ENCODE results near the gene MID2.
"Not testable (repeated sequence)": the region's sequence is repeated elsewhere in the genome, so short reads cannot be mapped to it uniquely, and the experiment has no call there.

The MID2 gene

DNA sequence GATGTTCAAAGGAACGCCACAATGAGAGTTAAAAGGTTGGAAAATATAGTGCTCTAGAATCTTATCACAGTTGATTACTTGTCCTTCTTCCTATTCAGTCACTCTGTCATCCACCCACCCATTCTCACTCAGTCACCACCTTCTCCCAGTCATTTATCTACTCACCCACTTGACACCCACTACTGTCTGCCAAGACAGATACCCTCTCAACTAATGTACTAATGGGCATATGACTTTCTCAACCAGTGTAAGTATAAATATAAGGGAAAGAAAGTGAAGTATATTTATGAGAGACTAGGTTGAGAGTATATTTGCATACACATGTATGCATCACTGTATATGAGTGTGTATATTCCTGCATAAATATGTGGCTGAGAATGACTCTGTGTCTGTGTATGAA, 20.0 kb downstream of the MID2 start:
- peak; percentile 6 to 38 for DNase-seq

DNA sequence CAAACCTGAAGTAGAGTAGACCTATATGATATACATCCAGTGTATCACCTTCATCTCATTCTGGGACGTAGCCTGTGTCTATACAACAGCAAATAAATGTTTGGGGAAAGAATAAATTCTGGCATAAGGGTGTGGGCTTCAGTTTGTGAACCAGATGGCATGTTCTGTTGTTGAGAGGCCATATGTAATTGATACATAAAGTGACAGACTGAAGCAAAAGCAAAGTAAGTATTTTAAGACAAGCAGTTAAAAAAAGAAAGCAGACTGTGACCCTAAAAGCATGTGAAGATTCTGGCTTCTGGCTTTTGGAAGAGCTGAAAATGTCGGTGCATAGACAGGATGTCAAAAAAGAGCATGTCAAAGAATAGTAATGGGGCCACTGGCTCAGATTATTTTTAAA, 22.9 kb downstream of the MID2 start:
- no peak for DNase-seq

DNA sequence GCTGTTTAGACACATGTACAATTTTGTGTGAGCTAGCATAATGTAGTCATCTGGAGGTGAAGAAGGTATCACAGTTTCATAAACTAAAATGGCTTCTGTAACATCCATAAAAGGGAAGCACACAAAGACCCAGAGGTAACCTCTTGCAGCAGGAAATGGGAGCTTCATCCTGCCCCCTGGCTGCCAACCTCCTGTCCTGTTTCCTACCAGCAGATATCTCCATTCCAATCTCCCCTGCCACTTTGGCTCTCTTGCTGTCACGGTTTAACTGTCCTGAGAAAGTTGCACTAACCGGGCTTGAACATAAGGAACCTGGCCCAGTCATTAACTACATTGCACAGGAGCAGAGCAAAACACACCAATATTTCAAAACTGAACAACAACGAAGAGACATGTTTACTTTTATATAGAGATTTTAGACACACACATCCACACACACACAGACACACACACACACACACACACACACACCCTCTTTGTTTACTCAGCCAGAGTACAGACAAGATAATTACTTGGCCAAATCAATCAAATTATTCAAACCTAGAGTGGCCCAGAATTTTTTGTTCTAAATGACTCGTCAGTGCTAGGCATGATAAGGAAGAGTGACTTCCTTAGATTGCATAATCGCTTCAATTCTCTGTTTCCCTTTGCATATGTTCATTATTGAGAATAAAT, 24.2 kb downstream of the MID2 start:
- DNase-seq = no peak

DNA sequence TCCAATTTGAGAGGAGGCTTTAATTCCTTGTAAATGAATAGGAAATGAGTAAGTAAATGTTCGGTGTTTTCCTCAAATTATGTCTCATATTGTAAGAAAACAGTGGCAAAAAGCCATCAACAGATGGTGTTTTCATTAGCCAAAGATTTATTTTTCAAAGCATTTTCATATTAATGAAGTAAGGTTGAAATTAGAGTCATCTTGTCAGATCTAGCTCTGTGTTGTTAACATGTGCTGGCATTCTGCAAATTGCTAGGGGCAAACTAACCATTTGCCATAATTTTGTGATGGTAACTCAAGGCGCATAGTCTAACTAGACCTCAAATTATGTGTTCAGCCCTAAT, 24.7 kb downstream of the MID2 start:
- DNase-seq = no peak

DNA sequence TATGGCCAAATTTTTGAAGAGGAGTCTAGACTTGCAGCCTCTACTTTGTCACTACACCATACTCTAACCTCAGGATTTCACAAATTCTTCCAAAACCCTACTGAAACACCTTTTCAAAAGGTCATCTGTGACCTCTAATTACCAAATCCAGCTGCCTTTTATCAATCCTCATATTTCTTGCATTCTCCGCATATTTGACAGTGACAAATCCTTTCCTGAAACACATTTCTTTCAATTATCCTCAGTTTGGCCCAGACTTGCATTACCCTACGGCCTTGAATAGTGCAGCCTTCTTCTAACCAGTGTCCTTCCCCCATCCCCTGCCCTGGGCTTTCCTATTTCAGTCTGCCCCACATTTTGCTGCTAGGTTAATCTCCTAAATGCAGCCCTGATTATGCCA, 25.5 kb downstream of the MID2 start:
- DNase-seq = no peak

DNA sequence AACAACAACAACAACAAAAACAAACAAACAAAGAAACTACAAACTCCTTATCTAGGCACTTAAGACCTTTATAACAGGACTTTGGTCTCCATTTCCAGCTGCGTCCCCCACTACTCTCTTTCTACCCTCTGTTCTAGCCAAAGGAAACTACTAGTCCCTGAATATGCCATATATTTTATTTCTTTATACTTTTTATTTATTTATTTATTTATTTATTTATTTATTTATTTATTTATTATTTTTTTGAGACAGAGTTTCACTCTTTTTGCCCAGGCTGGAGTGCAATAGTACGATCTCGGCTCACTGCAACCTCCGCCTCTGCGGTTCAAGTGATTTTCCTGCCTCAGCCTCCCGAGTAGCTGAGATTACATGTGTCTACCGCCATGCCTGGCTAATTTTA, 26.0 kb downstream of the MID2 start:
- DNase-seq = not testable (repeated sequence)

DNA sequence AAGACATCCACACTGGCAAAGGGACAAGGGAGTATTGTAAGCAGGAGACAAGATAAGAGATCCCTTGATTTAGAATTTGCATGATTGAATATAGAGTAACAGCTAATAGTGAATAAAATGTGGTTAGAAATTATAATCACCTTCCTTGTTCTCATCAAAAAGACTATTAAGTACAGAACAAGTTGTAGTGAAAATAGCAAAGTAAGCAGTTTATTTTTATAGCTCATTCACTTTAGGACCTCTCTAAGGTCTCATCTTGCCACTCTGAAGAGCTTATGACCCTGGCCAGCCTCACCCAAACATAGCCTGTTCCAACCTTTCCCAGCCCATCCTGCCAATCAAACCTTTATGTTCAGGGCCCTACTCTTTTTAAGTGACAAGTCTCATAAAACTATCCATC, 30.6 kb downstream of the MID2 start:
- no peak for DNase-seq

DNA sequence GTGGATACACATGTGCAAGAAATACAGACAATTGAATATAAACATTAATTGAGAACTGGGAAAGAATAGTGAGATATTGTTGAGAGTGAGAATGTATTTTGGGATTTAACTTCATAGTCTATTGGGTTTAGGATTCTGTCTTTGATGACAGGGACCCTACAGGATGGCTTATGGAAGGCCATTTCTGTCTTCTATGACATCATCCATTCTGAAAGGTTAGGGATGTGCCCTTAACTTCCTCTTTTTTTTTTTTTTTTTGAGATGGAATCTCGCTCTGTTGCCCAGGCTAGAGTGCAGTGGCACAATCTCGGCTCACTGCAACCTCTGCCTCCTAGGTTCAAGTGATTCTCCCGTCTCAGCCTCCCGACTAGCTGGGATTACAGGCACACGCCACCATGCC, 31.4 kb downstream of the MID2 start:
- DNase-seq = not testable (repeated sequence)

DNA sequence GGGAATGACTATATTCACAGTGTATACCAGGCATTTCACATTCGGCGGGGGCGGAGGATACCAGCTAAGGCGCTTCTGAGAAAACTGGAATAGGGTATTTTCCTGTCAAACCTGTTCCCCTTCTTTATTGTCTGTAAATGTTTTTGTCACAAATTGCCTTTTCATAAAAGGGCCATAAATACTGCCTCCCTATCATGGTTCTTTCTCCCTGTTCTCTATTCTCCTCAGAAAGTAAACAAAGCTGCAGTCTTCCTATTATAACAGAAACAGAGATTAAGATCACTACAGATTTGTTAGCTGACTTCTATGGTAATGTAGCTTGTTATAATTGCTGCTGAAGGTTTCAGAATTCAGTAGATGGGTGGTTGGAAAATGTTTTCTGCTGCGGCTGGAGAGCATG, 32.2 kb downstream of the MID2 start:
- DNase-seq = no peak

DNA sequence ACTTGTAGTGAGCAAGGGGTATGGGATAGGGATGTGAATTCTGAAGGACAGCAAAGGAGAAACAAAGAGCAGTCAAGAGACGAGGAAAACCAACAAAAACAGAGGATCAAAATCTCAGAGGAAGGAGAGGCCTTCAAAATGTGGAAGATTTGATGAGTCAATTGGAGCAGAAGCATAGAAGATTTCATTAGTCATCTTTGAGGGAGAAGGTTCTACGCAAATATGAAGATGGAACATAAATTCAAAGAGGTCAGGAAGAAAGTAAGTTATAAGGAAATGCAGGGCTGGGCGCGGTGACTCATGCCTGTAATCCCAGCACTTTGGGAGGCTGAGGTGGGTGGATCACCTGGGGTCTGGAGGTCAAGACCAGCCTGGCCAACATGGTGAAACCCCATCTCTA, 35.4 kb downstream of the MID2 start:
- DNase-seq = no peak

DNA sequence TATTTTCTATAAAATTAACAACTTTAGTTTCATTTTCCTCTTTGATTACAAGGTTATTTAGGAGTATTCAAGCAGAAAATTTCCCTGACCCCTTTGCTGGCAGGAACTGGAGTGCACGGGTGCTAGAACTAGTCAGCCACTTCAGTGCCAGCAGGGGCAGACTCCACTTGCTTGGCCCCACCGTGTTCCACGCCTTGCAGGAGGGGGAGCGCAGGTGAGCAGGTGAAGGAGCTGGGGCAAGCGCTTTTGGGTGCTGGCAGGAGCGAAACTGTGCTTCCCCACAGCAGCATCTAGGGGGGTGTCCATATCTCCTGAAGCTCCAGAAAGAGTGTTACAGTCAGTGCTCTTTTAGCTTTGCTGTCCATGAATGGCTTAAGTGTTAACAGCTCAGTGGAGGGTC, 45.5 kb downstream of the MID2 start:
- no peak for DNase-seq

DNA sequence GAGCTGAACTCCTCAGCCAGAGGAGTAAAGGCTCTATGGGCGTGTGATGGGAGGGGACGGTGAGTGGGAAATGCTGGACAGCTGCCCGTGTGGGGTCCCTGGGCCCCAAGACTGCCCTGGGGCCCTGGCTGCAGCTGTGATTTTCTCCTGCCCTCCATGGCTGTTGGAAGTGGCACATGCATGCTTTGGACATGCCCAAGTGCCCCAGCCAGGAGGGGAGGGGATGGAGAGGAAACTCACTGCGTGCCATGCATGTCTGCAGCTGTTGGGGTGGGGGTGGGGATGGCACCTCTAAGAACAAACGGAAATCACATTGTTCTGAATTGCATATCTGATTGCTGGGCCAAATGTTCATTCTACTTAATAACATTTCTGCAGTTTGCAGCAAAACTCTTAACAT, 52.4 kb downstream of the MID2 start:
- DNase-seq = no peak

DNA sequence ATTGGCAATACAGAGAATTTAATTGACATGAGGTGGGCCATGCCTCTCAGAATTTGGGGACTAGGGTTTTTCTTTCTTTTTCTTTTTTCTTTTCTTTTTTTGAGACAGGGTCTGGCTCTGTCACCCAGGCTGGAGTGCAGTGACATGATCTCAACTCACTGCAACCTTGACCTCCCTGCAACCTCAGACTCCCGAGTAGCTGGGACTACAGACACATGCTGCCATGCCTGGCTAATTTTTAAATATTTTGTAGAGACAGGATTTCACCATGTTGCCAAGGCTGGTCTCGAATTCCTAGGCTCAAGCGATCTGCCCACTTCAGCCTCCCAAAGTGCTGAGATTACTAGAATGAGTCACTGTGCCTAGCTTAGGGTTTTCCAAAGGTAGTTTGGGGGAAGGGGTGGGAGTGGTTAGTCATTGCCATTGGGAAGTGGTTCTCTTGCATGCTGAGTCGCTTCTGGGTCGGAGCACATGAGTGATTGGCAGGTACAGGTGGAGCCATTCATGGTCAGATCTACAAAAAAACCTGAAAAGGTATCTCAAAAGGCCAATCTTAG, 54.5 kb downstream of the MID2 start:
- no peak for DNase-seq

DNA sequence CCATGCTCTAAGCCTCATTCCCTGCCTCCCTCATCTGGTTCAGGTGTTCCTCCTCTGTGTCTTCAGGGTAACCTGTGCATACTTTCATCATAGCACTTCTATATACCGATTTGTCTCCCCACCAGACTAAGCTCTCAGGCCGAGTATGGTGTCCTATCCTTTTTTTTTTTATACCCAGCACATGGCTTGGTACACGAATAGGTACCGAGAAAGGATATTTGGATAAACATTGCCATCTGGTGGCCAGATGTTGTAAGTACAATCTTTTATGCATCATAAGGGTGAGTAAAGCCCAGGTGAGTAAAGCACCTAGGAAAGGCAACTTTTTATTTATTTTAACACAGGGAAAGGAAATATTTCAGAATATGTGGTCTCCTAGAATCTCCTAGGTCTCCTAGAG, 68.4 kb downstream of the MID2 start:
- peak in 1 of 2 donors; percentile 18 for DNase-seq

DNA sequence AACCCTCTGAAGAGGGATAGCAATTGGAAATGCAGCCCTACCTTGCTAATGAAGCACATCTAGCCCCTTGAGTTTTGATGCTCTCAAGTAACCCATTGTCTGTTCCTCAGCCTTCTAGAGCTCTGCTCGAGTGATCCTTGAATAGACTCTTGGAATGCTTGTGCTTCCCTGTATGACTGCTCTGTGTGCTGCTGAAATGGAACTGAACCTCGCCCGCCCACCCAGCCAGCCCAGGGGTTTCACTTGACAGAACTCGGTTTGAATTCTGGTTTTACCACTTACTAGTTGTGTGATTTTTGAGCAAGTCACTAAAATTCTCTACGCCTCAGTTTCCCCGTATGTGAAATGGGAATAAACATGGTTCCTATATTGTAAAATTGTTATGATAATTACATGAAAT, 77.1 kb downstream of the MID2 start:
- no peak for DNase-seq

DNA sequence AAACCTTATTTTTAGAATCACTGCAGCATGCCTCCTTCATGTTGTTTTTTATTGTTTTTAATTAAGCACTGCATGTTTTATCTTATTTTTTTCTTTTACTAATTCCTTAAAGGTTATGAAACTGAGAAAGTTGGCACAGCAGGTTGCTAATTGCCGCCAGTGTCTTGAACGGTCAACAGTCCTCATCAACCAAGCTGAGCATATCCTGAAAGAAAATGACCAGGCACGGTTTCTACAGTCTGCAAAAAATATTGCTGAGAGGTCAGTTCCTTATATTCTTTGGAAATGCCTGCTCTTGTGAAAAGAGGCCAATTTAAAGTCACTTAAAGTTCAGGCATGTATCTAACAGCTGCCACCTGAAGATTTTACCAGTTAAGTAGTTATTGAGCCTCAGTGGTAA, 79.7 kb downstream of the MID2 start:
- no peak for DNase-seq

DNA sequence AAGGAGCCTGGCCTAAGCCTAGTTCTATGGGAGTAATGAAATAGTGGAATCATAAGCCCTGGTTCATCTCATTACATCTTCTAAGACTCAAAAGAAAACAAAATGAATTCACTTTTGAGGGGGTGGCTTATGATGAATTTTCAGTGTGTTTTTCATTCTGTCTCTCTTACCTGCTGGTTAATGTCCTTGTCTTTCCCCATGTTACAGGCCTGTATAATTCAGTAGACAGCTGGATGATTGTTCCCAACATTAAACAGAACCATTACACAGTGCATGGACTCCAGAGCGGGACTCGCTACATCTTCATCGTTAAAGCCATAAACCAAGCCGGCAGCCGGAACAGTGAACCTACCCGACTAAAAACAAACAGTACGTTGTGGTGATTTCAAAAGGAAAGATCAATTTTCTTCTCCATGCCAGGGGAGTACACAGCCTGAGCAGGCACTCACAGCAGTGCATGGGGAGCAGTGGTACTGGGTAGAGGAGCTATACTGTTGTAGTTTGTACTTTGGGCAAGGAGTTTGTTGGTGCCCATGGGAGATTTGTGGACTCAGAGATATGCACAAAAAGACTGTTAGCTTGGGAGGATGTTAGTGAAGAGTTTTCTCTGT, 98.6 kb downstream of the MID2 start:
- no peak for DNase-seq

DNA sequence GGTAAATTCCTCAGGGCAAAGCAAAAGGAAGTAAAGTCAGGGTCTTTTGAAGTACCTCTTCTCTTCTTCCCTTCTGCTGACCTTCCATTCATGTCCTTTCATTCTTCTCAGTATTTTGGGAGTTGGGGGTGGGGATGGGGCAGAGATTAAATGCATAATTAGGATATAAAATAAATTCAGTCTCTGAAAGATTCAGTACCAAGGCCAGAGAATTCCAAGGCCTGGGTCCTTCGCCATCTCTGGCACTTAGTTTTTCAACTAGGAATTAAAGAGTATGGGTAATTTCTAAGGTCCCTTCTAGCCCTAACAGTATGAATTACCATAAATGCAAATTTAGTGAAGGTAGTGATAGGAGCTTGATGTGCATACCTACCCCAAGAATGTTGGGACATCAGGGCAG, 108.6 kb downstream of the MID2 start:
- DNase-seq = no peak

DNA sequence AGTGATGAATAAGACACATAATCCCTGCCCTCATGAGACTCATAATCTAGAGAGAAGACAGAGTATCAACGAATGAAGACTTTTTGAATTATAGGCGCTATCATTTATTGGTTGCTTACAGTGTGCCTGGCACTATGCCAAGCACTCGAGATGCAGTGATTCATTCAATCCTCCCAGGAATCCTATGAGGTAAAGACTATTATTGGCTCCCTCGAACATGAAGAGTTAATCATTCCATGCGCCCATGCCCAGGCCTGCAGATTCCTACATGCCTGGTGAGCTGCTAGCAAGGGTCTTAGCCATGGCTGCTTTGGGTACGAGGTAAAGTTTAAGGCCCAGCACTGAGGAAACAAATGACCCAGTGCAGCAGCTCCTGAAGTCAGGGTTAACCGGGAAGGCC, 109.5 kb downstream of the MID2 start:
- DNase-seq = no peak

DNA sequence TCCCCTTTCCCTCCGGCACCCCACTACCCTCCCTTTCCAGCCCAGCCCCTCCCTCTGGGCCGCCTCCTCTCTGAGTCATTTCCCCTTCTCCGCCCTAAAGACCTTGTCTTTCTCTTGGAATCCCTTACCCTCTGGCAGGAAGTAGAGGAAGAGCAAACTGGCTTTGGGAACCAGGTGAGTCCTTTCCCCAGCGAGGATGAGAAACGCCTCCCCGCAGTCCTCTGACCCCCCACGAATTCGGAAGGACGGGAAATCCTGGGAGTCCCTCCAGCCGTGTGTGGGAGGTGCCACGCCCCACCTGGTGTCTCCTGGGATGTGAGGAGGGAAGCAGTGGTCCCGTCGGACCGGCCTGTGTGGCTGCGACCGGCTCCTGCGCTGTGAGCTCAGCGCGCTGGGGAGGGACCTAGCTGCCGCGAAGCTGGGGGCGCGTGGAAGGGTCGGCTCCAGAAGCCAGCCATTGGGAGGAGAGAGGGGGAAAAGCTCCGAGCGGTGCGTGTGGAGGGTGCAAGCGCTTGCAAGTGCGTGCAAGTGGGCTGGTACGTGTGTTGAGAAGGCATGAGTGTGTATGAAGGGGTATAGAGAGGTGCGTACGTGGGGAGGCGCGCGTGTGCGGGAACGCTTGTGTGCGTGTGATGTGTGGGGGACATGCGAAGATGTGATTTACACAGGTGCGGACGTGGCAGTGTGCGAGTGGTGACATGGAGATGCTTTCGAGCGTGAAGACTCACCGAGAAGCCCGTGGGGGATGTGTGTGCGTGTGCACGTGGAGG, 110.2 kb downstream of the MID2 start:
- DNase-seq = no peak

DNA sequence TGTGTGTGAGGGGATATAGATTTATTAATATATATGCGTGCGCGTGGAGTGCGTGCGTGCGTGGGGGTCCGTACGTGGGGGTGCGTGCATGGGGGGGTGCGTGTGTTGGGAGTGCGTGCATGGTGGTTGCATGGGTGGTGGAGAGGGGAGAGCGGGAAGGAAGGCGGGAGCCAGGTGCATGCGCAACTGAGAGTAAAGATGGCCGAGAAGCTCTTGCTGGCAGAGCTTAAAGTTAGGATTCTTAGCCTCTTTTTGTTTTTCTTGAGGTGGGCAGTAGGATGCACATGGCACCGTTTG, 110.7 kb downstream of the MID2 start:
- DNase-seq = no peak

DNA sequence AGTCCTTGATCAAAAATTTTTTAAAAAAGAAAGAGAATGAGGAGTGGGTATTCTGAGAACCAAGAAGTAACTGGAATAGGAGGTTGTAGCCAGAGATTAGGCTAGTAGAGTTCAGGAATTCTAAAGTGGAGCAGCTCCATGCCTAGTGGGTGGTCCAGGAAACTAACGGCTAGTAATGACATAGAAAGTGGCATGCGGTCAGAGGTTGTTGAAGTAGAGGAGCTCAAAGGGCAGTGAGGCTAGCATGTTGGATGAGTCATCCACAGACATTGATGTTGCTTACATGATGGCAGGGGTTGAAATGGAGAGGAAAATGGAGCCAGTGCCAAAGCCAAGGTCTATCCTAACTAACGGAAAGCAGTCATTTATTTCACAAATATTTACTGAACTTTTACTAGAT, 114.4 kb downstream of the MID2 start:
- no peak for DNase-seq

DNA sequence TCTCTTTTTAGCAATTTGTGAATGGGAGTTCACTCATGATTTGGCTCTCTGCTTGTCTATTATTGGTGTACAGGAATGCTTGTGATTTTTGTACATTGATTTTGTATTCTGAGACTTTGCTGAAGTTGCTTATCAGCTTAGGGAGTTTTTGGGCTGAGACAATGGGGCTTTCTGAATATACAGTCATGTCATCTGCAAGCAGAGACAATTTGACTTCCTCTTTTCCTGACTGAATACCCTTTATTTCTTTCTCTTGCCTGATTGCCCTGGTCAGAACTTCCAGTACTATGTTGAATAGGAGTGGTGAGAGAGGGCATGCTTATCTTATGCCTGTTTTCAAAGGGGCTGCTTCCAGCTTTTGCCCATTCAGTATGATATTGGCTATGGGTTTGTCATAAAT, 129.7 kb downstream of the MID2 start:
- DNase-seq = not testable (repeated sequence)

DNA sequence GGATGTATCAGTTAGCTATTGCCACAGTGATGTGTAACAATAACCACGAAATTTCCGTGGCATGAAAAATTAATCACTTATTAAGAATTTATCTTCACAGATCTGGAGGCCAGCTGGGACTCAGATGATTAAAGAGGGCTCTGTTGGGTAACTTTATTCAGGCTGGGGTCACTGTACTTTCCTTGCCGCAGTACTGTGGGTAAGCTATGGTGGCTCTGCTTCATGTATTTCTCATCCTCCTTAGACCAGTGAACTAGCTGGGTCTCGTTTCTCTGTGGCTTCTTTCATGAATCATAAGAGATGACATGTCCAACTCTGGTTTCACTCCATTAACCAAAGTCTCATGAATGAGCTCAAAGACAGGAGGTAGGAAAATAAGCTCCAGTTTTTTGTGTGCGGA, 143.0 kb downstream of the MID2 start:
- DNase-seq = no peak

DNA sequence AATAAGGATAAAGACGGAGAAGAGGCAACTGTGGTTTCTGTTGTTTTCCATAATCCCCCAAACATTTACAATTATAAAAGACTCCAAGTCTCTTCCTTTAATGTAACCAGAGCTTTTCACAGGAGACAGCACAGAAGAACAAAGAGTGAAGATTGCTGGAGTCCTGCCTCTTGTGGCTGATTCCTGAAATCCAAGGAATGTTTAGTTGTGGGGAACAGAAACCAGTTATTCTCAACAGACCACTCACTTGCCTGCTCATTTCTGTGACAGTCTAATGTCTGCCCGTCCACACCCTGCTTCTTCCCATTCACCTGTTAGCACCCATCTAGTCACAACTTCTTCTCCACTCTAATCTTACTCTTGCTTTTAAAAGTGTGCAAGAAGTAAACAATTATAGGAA, 144.4 kb downstream of the MID2 start:
- no peak for DNase-seq

Data from stimulated activated CD4-positive, alpha-beta T cell treated with anti-CD3 and anti-CD28 coated beads, Interleukin-2, amount 100 ng/mL, for 24 hours (primary cell).